Measurements from ENCODE around the gene FLRT1. TPM values are rescaled to one million over a fixed set of nuclear protein-coding genes. Genes with fewer than 3 reads are reported as not detected.

FLRT1 gene
- total RNA-seq, 1 experiment from 2014 or later, result not detected

GRCh38 chr11:64064374-64065140, 28.8 kb downstream of the FLRT1 start:
- no peak for DNase-seq (ENCODE audit: low read depth)

- no peak for DNase-seq (ENCODE audit: low read depth)
These were observed 29.4 kb downstream of the FLRT1 start for GRCh38 chr11:64065141-64065465.

- DNase-seq (ENCODE audit: low read depth), result no peak
These were observed 30.0 kb downstream of the FLRT1 start for GRCh38 chr11:64065712-64066111.

- no peak for DNase-seq (ENCODE audit: low read depth)
These were observed 31.7 kb downstream of the FLRT1 start for GRCh38 chr11:64067230-64067993.

- no peak for DNase-seq (ENCODE audit: low read depth)
These were observed 33.1 kb downstream of the FLRT1 start for GRCh38 chr11:64068705-64069400.

- DNase-seq (ENCODE audit: low read depth), result no peak
These were observed 33.9 kb downstream of the FLRT1 start for GRCh38 chr11:64069401-64070313.

GRCh38 chr11:64070314-64070681, 34.6 kb downstream of the FLRT1 start:
- no peak for DNase-seq (ENCODE audit: low read depth)

- no peak for DNase-seq (ENCODE audit: low read depth)
These were observed 36.1 kb downstream of the FLRT1 start for GRCh38 chr11:64071849-64072248.

GRCh38 chr11:64072403-64072802, 36.7 kb downstream of the FLRT1 start:
- DNase-seq (ENCODE audit: low read depth), result no peak

GRCh38 chr11:64072871-64073270, 37.1 kb downstream of the FLRT1 start:
- DNase-seq (ENCODE audit: low read depth), result no peak

GRCh38 chr11:64073542-64073941, 37.8 kb downstream of the FLRT1 start:
- DNase-seq (ENCODE audit: low read depth), result no peak

- no peak for DNase-seq (ENCODE audit: low read depth)
These were observed 38.5 kb downstream of the FLRT1 start for GRCh38 chr11:64074239-64074638.

- no peak for DNase-seq (ENCODE audit: low read depth)
These were observed 41.0 kb downstream of the FLRT1 start for GRCh38 chr11:64076758-64077157.

- DNase-seq (ENCODE audit: low read depth), result no peak
These were observed 41.9 kb downstream of the FLRT1 start for GRCh38 chr11:64077607-64078006.

GRCh38 chr11:64078284-64078683, 42.6 kb downstream of the FLRT1 start:
- no peak for DNase-seq (ENCODE audit: low read depth)

GRCh38 chr11:64078905-64079304, 43.2 kb downstream of the FLRT1 start:
- DNase-seq (ENCODE audit: low read depth), result no peak

- no peak for DNase-seq (ENCODE audit: low read depth)
These were observed 44.7 kb downstream of the FLRT1 start for GRCh38 chr11:64080390-64080789.

- no peak for DNase-seq (ENCODE audit: low read depth)
These were observed 46.2 kb downstream of the FLRT1 start for GRCh38 chr11:64081745-64082442.

GRCh38 chr11:64083398-64084080, 47.8 kb downstream of the FLRT1 start:
- no peak for DNase-seq (ENCODE audit: low read depth)
